Erythroblast (primary cell): ENCODE results near the gene NKX6-1.

Source experiments
- DNase-seq, 2 experiments: peaks; one replicate each; lab custom pipeline; 2025; lab: John Stamatoyannopoulos, UW
- GATA1 ChIP-seq: IDR thresholded peaks from 2 replicates; pipeline ENCODE4 v1.6.1; 2011; ENCODE audit warnings: low read depth, mild to moderate bottlenecking, control low read depth, low read length, moderate library complexity
- POLR2A ChIP-seq: IDR thresholded peaks from 2 replicates; pipeline ENCODE4 v1.6.1; 2011; ENCODE audit warnings: mild to moderate bottlenecking, low read length

NKX6-1 gene

DNA sequence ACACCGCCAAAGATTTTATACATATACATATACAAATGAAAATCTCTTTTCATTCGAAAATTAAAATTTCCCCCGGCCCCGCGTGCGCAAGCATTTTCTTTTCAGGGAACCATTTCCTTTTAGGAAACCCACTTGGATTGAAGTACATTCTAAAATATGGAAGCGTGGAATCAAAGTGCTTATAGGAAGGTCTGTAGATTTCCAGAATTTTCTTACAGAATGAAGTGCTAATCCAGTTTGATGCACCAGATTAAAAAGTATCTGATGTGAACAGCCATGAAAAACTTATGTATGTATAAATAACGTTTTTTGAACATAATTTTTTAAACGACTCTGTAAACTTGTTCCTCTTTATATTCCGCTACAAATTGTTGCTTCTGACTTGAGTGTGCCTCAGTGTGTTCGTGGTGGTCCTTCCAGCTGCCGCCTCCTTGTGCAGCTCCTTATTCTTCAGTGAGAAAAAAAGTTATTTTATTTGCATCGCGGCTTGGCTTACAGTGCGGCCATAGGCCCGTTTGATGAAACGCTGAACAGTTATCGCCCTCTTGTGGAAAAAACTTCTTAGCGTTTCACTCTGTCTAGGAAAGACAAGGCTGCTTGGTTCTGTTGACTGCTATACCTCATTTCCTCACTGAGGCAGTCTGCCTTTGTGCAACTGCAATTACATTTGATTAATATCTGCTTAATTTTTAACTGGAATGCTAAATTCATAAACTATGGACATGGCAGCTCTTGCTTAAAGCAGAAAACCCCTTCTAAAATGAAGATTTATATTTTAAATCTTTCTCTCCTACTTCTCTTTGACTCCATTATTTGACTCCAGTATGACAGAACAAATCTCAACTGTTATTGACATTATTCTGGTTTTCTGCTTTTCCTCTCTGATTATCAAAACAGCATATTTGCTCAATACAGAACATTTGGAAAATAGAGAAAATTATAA is 4.7 kb upstream of the NKX6-1 start:
- DNase-seq = peak; percentile 49 to 61

GRCh38 chr4:84502955-84503373 is 3.9 kb upstream of the NKX6-1 start:
- TF ChIP-seq GATA1 (no peak), POLR2A (no peak)
- no peak for DNase-seq

More for the DNA sequence above, 4.7 kb upstream of the NKX6-1 start:
- no peak for TF ChIP-seq POLR2A
- no peak for TF ChIP-seq GATA1

GRCh38 chr4:84502333-84502954 is 3.4 kb upstream of the NKX6-1 start:
- no peak for DNase-seq
- TF ChIP-seq POLR2A (no peak), GATA1 (no peak)

DNA sequence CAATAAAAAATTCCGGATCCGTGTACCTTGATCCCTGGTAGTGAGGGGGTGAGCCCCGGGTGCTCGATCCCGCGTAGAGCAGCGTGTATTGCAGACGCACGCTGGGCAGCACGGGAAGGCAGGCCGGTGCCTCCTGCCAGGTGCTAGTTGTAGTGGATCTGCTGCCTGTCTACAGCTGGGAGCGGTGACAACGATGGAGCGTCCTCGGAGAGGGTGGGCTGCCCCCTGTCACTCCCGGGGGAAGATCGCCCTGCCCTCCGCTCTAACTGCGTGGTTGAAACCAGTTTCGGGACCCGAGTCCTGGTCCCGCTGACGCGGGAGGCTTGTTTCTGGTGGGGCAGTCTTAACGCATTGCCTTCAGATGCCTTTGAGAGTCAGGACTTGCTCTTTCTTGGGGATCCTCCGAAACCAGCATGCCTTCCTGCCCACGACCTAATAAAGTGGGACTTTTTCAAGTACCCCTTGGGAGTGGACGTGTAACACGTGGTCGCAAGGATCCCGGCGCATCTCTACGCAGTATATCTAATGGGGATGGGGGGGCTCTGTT is 2.7 kb upstream of the NKX6-1 start:
- DNase-seq = no peak
- no peak for TF ChIP-seq GATA1
- TF ChIP-seq POLR2A = no peak

GRCh38 chr4:84501202-84501503 is 2.1 kb upstream of the NKX6-1 start:
- no peak for DNase-seq
- TF ChIP-seq POLR2A (no peak), GATA1 (no peak)

DNA sequence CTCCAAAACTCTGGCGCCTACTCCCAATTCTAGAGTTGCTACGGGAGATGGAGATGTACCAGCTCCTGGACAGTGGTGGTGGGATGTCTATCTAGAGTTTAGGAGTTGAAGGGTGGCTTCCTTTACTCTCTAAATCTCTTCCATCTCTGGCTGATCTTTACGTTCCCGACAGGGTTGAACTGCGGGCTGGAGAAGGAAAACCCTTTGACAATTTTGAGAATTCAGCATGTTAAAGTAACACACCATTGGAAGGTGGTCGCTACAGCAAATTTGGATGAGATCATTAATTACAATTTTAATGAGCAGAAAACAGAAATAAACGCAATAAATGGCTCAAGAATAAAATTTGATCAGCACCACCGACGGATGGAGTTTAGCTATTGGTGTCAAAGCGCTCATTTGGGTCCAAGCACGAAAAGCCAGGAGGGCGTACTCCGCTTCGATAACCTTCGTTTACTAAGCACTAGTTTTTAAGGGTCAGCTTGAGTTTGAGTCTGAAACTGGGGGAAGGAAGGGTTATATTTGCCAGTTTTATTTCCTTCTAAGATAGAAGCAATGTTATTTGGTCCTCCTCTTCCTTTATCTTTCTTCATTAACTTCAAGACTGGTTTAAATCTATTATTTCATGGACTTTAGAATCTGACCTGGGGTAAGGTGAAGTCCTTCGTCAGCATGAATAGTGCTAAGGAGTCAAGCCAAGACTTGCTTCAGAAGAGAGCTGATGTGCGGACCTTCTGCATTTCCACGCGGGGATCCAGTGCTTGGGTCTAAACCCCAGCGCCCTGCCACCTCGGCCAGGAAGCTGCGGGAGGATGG is 1.5 kb upstream of the NKX6-1 start:
- DNase-seq = no peak
- TF ChIP-seq GATA1 (no peak), POLR2A (no peak)

DNA sequence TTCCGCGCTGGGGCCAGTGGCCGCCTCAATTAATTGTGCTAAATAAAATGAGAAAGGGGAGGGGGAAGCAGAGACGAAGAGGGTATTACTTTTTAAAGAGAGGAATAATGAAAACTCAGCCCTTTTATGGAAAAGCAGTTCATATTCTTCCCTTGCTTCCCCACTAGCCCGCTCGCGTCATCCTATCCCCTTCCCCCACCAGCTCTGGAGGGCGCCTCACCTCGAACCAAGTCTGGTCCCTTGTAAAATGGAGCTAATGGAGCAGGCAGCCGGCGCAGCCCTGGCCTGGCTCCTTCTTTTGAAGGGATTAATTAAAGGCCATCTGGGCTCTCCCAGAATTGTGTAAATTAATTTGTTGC is 511 bp upstream of the NKX6-1 start:
- TF ChIP-seq POLR2A = no peak
- no peak for TF ChIP-seq GATA1
- no peak for DNase-seq

DNA sequence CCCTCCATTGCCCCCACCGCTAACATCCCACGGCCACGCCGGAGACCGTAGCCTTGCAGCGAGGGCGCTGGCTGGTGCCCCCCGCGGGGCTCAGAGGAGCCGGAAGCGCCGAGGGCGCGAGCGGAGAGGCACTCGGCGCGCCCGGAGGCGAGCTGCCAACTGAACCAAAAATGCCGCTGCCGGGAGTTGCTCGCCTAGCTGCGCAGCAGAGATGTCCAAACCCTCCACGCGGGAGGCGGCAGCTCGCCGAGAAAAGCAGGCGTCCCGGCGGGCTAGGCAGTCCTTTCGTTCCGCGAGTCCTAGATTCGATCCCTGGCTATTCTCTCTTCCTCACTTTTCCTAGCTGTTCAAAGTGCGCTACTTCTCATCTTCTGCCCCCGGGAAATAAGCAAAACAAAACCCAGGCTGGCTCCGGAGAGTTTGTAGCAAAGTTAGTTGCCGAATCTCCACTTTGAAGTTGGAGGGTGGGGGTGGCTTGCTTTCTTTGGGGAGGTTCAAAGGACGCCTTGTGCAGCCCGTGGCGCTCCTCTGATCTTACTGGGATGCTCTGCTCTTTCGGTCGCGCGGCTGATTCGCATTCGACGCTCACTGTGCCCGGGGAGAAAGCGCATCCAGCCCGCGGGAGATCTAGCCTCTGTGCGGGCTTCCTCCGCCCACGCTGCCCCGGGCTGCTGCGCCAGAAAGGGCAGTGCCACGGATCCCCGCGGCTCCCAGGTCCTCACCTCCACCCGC is 723 bp downstream of the NKX6-1 start:
- peak; percentile 12 to 22 for DNase-seq
- no peak for TF ChIP-seq POLR2A
- TF ChIP-seq GATA1 = no peak

GRCh38 chr4:84497504-84498202 is 1.4 kb downstream of the NKX6-1 start:
- DNase-seq = no peak
- TF ChIP-seq POLR2A (no peak), GATA1 (no peak)

DNA sequence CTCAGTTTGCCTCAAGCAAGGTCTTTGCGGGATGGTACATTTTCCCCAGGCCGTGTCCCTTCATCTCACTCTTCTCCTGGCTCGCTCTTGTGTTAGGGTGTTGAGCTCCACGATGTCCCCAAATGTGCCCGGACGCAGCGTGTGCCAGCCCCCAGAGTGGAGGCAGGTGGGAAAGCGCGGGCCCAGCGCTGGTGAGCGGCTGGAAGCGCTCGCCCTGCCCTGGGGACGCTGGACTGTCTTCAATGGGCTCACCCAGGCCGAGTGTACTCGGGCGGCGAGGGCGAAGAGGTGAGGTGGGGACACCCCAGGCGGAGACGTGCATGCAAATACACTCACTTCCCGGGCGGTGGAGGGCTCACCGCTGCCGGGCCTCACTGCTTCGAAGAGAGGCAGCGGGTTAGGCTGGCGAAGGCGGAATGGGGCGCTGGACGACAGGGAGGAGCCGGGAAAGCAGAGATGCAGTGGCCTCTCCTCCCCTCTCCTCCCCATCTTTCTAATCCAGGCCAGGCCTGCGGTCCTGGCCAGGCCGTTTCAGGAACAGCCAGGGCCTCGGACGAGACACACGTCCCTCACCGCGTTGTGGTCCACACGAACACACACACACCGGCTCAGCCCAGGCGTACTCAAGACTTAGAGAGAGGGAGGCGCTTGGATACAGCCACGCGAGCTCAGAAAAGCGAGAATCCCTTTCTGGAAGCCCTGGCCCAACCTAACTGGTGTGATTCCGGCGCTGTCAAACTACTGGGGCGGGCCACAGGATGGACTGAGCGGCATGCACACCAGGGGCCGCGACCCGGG is 2.2 kb downstream of the NKX6-1 start:
- TF ChIP-seq GATA1 = no peak
- TF ChIP-seq POLR2A = no peak
- no peak for DNase-seq

GRCh38 chr4:84496331-84496705 is 2.8 kb downstream of the NKX6-1 start:
- TF ChIP-seq GATA1 (no peak), POLR2A (no peak)
- DNase-seq = no peak
